ENCODE results near the gene ST8SIA5.

ST8SIA5 gene

DNA sequence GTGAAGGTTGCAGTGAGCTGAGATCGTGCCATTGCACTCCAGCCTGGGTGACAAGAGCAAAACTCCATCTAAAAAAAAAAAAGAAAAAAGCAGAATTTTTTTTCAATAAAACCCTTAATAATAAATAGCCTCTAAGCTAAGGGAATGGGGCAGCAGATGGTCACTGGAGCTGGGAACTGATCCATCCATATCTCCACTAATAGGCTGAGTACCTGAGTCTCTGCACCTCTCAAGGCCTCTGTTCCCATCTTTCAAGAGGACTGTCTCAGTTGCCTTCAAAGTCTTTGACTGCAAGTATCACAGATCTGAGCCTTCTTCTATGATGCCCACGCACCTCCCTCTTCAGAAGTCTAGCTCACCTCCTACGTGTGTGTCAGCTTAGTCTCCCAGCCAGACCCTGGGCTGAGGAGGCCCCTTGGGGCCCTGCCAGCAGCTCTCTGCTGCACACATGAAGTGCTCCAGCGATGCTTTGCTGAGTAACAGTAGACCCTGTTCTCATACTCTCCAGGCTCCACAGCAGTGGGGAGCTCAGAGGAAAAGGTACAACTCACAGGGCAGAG is 32.9 kb downstream of the ST8SIA5 start:
- TF ChIP-seq, protein P1, sequence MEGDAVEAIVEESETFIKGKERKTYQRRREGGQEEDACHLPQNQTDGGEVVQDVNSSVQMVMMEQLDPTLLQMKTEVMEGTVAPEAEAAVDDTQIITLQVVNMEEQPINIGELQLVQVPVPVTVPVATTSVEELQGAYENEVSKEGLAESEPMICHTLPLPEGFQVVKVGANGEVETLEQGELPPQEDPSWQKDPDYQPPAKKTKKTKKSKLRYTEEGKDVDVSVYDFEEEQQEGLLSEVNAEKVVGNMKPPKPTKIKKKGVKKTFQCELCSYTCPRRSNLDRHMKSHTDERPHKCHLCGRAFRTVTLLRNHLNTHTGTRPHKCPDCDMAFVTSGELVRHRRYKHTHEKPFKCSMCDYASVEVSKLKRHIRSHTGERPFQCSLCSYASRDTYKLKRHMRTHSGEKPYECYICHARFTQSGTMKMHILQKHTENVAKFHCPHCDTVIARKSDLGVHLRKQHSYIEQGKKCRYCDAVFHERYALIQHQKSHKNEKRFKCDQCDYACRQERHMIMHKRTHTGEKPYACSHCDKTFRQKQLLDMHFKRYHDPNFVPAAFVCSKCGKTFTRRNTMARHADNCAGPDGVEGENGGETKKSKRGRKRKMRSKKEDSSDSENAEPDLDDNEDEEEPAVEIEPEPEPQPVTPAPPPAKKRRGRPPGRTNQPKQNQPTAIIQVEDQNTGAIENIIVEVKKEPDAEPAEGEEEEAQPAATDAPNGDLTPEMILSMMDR (IDR thresholded peaks at IDR 0.05; ENCODE audit: insufficient read depth, low read depth, low read length, missing control alignments): no peak
- H3K4me3 ChIP-seq (ENCODE audit: low read depth, low read length): no peak overlapping the region
- DNase-seq (ENCODE audit: low read depth): no peak

DNA sequence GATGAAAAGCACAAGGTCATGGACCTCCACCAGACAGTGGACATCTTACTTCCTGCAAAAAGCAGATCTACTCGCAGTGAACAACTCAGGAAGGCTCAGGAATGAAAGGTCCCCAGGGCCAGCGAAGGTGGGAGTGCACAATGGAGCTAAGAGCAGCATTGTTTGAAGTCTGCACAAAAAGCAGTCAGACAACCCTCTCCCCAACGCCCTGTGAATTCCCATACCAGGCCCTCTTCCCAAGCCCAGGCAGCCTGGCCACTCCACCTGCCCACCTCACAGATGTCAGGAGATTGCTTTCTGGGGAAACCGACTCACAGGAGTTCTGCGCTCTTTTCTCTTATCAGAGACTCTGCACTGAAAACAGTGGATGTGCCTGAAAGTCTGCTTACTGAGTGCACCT is 34.8 kb downstream of the ST8SIA5 start:
- TF ChIP-seq, protein P1 (IDR thresholded peaks at IDR 0.05; ENCODE audit: insufficient read depth, low read depth, low read length, missing control alignments): no peak
- DNase-seq (ENCODE audit: low read depth): no peak
- no peak overlapping the region for H3K4me3 ChIP-seq (ENCODE audit: low read depth, low read length)

DNA sequence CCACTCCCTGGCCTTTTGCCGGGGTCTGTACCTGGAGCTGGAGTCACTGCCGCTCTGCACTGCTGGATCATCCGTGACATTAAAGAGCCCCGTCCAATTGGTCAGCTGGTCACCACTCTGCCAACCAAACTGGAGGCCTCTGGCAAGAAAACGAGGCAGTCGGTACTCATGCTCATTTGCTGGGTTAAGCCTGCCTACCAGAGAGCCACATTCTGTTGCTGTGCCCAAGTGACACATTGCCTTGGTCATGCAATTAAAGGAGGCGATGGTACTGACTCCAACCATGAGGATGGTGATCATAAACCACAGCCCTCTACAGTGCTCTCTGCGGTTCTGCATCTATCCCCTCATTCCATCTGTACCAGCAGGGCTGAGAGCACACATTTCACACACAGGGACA is 35.5 kb downstream of the ST8SIA5 start:
- TF ChIP-seq, protein P1 (IDR thresholded peaks at IDR 0.05; ENCODE audit: insufficient read depth, low read depth, low read length, missing control alignments): no peak
- DNase-seq (ENCODE audit: low read depth): no peak
- H3K4me3 ChIP-seq (ENCODE audit: low read depth, low read length): no peak overlapping the region

DNA sequence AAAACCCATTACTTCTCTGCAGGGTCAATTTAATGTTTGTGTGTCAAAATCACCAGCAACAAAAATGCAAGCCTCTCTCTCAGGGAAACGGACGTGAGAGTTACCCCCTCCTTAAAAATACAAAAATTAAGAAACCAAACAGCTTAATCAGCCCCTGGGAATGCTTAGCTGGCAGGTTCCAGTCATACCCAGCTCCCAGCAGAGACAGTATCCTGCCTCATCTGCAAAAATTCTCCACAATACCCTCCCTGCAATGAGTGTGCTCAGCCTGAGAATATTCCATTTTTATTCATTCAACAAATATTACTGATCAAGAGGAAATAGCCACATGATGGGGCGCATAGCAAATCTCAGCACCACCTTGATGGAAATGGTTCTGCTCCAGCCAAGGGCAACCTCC is 36.3 kb downstream of the ST8SIA5 start:
- DNase-seq (ENCODE audit: low read depth): no peak
- TF ChIP-seq, protein P1 (IDR thresholded peaks at IDR 0.05; ENCODE audit: insufficient read depth, low read depth, low read length, missing control alignments): no peak
- no peak overlapping the region for H3K4me3 ChIP-seq (ENCODE audit: low read depth, low read length)

DNA sequence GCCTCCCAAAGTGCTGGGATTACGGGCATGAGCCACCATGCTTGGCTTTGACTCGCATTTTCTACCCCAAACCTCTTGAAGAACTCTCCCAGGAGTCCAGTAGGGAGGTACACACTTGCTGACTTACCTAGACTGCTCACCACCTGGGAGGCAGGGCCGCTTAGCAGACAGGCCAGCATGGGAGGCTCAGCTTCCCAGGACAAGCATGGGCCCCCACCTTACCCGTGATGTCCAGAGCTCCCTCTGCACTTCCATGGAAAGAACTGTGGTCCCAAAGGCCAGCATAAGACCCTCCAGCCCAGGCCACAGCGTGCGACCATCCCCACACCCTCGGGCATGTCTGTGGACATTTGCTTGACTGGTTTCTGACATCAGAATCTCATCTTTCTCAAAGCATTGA is 36.8 kb downstream of the ST8SIA5 start:
- no peak overlapping the region for H3K4me3 ChIP-seq (ENCODE audit: low read depth, low read length)
- no peak for DNase-seq (ENCODE audit: low read depth)
- TF ChIP-seq, protein P1 (IDR thresholded peaks at IDR 0.05; ENCODE audit: insufficient read depth, low read depth, low read length, missing control alignments): no peak

DNA sequence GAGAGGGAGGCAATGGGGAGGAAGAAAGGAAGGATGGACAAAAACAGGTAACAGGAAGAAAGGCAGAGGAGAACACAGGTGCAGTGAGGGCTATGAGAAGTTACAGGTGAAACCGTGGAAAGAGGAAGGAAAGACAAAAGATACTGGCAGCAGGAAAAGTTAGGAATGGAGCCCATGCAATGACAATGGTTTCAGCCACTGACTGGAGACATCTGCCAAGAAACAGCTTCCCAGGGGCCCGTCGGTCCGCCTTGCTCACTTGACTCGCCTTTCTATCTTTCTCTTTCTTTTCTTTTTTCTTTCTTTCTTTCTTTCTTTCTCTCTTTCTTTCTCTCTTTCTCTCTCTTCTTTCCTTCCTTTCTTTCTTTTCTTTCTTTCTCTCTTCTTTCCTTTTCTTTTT is 37.5 kb downstream of the ST8SIA5 start:
- no peak overlapping the region for H3K4me3 ChIP-seq (ENCODE audit: low read depth, low read length)
- TF ChIP-seq, protein P1 (IDR thresholded peaks at IDR 0.05; ENCODE audit: insufficient read depth, low read depth, low read length, missing control alignments): no peak
- DNase-seq (ENCODE audit: low read depth): no peak

Measured in GM12865 (cell line).